Subcutaneous abdominal adipose tissue (tissue), 5 donors: ENCODE results near the gene OPCML.

Experiments used
- H3K27ac ChIP-seq: one replicate; pipeline ENCODE4 v1.7.0; 2013; ENCODE audit warnings: low read depth, mild to moderate bottlenecking, inconsistent platforms, low read length, moderate library complexity
- H3K27me3 ChIP-seq, 5 donors: one replicate each; pipeline ENCODE4 v1.7.0; 2013; ENCODE audit warnings: low read length in 5 of 5, inconsistent platforms in 1 of 5; ENCODE audit not compliant: control insufficient read depth in 5 of 5, insufficient read depth in 4 of 5
- H3K36me3 ChIP-seq, 5 donors: one replicate each; pipeline ENCODE4 v1.7.0; 2013; ENCODE audit warnings: low read length in 5 of 5; ENCODE audit not compliant: control insufficient read depth in 5 of 5, insufficient read depth in 5 of 5
- H3K4me1 ChIP-seq, 5 donors: one replicate each; pipeline ENCODE4 v1.7.0; 2013; ENCODE audit warnings: low read length in 5 of 5, mild to moderate bottlenecking in 3 of 5, moderate library complexity in 1 of 5; ENCODE audit not compliant: control insufficient read depth in 5 of 5, insufficient read depth in 5 of 5
- H3K4me3 ChIP-seq, 5 donors: one replicate each; pipeline ENCODE4 v1.7.0; 2013; ENCODE audit warnings: low read length in 5 of 5, low read depth in 1 of 5
- H3K9ac ChIP-seq, 5 donors: one replicate each; pipeline ENCODE4 v1.7.0; 2013; ENCODE audit warnings: low read length in 5 of 5, mild to moderate bottlenecking in 4 of 5, moderate library complexity in 3 of 5
- H3K9me3 ChIP-seq, 5 donors: one replicate each; pipeline ENCODE4 v1.7.0; 2013; ENCODE audit warnings: low read length in 5 of 5; ENCODE audit not compliant: control insufficient read depth in 5 of 5
- donor health status: healthy.
- donor health status: healthy.
- donor health status: healthy.
- donor health status: healthy.
- donor health status: healthy.

OPCML gene

GRCh38 chr11:132831272-132831671, 701.0 kb downstream of the OPCML start:
- H3K27me3 ChIP-seq = peaks cover 0 to 2% (median 0%) of the 10 kb centered on the region in 5 donors
- H3K9ac ChIP-seq = no peak overlapping the region
- H3K4me1 ChIP-seq = no peaks in the 10 kb centered on the region
- H3K4me3 ChIP-seq = no peak overlapping the region
- H3K27ac ChIP-seq = no peak overlapping the region
- no peaks in the 10 kb centered on the region for H3K36me3 ChIP-seq
- H3K9me3 ChIP-seq = no peaks in the 10 kb centered on the region

DNA sequence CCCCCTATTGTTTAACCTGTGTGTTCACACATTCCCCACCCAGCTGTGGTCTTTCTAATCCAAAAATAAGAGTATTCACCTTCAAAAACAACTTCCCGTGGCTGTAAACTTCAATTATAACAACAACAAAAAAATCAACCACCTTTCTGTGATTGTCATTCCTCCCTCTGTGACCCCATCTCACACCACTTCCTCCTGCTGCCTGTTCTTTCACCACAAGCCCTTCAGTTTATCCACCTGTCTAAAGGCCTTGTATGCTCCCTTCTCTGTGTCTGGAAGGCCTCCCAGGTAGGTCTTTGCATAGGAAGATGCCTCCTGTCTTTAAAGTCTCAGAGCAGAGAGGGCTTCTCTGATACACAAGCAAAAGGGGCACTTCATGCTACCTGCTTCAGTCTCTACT, 707.7 kb downstream of the OPCML start:
- no peak overlapping the region for H3K9ac ChIP-seq
- no peak overlapping the region for H3K4me3 ChIP-seq
- H3K9me3 ChIP-seq = no peaks in the 10 kb centered on the region
- H3K27me3 ChIP-seq = no peaks in the 10 kb centered on the region
- H3K4me1 ChIP-seq = no peaks in the 10 kb centered on the region
- no peak overlapping the region for H3K27ac ChIP-seq
- no peaks in the 10 kb centered on the region for H3K36me3 ChIP-seq

GRCh38 chr11:132822276-132822675, 710.0 kb downstream of the OPCML start:
- Histone ChIP-seq H3K9ac (no peak overlapping the region), H3K27me3 (no peaks in the 10 kb centered on the region), H3K9me3 (no peaks in the 10 kb centered on the region), H3K4me3 (no peak overlapping the region), H3K36me3 (no peaks in the 10 kb centered on the region), H3K4me1 (no peaks in the 10 kb centered on the region), H3K27ac (no peak overlapping the region)

- no peaks in the 10 kb centered on the region for H3K27me3 ChIP-seq
- H3K4me1 ChIP-seq = no peaks in the 10 kb centered on the region
- no peaks in the 10 kb centered on the region for H3K9me3 ChIP-seq
- no peak overlapping the region for H3K9ac ChIP-seq
- no peak overlapping the region for H3K27ac ChIP-seq
- H3K4me3 ChIP-seq = no peak overlapping the region
- H3K36me3 ChIP-seq = no peaks in the 10 kb centered on the region
Measured at GRCh38 chr11:132821499-132821898, 710.8 kb downstream of the OPCML start.

GRCh38 chr11:132821014-132821413, 711.3 kb downstream of the OPCML start:
- H3K4me1 ChIP-seq = no peaks in the 10 kb centered on the region
- no peak overlapping the region for H3K27ac ChIP-seq
- H3K9me3 ChIP-seq = no peaks in the 10 kb centered on the region
- no peaks in the 10 kb centered on the region for H3K27me3 ChIP-seq
- H3K9ac ChIP-seq = no peak overlapping the region
- no peaks in the 10 kb centered on the region for H3K36me3 ChIP-seq
- H3K4me3 ChIP-seq = no peak overlapping the region

GRCh38 chr11:132818951-132819350, 713.4 kb downstream of the OPCML start:
- Histone ChIP-seq H3K4me1 (no peaks in the 10 kb centered on the region), H3K4me3 (no peak overlapping the region), H3K27ac (no peak overlapping the region), H3K36me3 (no peaks in the 10 kb centered on the region), H3K9ac (no peak overlapping the region), H3K27me3 (no peaks in the 10 kb centered on the region), H3K9me3 (no peaks in the 10 kb centered on the region)

DNA sequence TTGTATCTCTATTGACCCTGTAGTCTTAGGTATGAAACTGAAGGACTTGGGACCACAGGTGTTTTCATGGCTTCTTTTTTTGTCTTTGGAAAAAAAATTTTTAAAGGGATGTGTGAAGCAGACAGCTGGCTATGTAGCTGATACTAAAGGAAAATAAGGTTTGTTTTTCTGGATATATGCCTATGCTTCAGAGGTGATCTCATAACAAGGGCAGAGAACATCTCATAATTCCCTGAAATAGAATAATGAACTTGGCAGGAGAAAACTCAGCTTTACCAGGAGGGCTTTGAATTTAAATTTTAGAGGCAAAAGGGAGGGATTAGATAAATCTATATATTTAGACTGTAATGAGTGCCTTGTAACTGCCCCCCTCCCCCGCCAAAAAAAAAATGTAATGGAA, 714.9 kb downstream of the OPCML start:
- Histone ChIP-seq H3K36me3 (no peaks in the 10 kb centered on the region), H3K4me1 (no peaks in the 10 kb centered on the region), H3K4me3 (no peak overlapping the region)

DNA sequence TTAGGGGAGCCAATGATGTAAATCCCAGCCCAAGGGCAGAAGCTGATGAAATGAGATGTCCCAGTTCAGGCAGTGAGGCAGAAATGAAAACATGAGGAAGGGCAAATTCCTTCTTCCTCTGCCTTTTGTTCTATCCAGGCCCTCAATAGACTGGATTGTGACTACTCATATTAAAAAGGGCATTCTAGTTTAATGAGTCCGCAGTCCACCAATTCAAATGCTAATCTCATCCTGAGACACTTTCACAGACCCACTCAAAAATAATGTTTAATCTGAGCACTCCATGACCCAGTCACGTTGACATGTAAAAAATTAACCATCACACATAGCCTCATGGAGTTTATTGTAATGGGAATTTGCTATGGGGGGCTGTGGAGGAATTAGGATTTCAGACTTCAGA, 717.9 kb downstream of the OPCML start:
- Histone ChIP-seq H3K4me3 (no peak overlapping the region), H3K27ac (no peak overlapping the region), H3K27me3 (peaks cover 0 to 2% (median 0%) of the 10 kb centered on the region in 5 donors), H3K9me3 (no peaks in the 10 kb centered on the region), H3K4me1 (no peaks in the 10 kb centered on the region), H3K9ac (no peak overlapping the region), H3K36me3 (no peaks in the 10 kb centered on the region)

More for the DNA sequence above, 714.9 kb downstream of the OPCML start:
- no peaks in the 10 kb centered on the region for H3K27me3 ChIP-seq
- H3K9ac ChIP-seq = no peak overlapping the region
- H3K27ac ChIP-seq = no peak overlapping the region
- H3K9me3 ChIP-seq = no peaks in the 10 kb centered on the region

GRCh38 chr11:132811649-132812048, 720.7 kb downstream of the OPCML start:
- Histone ChIP-seq H3K27ac (no peak overlapping the region), H3K27me3 (peaks cover 0 to 2% (median 0%) of the 10 kb centered on the region in 5 donors), H3K4me3 (no peak overlapping the region), H3K9ac (no peak overlapping the region), H3K36me3 (no peaks in the 10 kb centered on the region), H3K4me1 (no peaks in the 10 kb centered on the region), H3K9me3 (no peaks in the 10 kb centered on the region)

DNA sequence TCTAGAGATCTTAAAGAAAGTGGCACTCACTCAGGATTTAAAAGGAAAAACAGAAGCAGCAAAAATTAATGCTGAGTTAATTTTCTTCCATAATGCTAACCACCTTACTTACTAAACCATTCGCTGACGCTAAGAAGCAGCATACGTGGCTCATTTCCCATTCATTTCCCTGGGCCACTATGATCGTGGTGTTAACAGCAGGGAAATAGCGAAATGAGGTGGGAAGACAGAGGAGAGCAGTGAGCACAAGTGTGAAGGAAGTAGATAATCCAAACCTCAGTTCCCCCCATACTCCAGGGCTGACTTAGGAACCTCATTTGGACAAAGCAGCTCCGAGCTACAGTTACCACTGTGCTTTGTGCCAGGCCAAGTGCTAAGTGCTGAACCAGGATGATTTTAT, 723.2 kb downstream of the OPCML start:
- Histone ChIP-seq H3K27ac (no peak overlapping the region), H3K36me3 (no peaks in the 10 kb centered on the region), H3K27me3 (peaks cover 0 to 2% (median 0%) of the 10 kb centered on the region in 5 donors), H3K9me3 (peaks cover 0 to 6% (median 2%) of the 10 kb centered on the region in 5 donors), H3K4me3 (no peak overlapping the region), H3K9ac (no peak overlapping the region), H3K4me1 (no peaks in the 10 kb centered on the region)

DNA sequence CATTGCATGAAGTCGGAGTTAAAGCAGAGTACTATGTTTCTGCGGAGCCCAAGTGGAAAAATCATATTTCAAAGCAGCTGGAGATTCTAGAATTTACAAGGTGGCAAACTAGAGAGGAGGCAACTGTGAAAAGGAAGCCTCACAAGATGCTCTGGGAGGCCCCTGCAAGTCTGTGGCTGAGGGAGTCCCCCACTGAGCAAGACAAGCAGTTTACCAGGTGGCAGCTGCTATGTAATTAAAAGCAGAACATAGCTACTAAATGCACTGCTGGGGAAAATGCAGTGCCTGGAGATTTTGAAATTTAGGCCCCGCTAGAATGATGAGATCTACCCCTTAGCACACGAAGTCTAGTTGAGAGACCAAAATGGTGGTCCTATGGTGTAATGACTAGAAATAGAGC, 728.0 kb downstream of the OPCML start:
- Histone ChIP-seq H3K9ac (no peak overlapping the region), H3K9me3 (peaks cover 0 to 6% (median 2%) of the 10 kb centered on the region in 5 donors), H3K27ac (no peak overlapping the region), H3K27me3 (no peaks in the 10 kb centered on the region), H3K4me3 (no peak overlapping the region), H3K36me3 (no peaks in the 10 kb centered on the region), H3K4me1 (no peaks in the 10 kb centered on the region)
